ENCODE results near the gene SYNE2.

DNA sequence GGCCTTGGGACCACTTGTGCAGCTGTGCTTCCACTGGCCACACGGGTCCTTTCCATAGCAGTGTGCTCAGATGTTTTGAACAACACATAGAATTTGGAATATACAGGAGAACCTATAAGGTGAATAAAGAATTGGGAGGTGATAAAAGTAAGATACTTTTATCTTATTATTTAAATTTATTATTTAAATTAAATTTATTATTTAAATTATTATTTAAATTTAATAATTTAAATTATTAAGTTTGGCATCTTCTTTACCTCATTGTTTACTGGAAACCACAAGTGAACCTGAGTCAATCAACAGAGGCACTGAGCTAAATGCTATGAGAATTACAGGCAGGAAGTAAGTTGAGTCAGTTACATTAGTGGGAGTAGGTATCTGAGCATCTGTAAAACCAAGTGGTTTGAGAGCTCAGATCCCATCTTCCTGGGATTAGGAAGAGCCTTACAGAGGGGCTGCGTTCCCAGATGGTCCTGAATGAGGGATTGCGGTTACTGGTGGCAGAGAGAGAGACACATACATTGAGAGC lies 338.2 kb downstream of the SYNE2 start:
- TF ChIP-seq CTCF (IDR thresholded peaks at IDR 0.05; ENCODE audit: low read depth, low read length) (no peak), POLR2A (IDR thresholded peaks at IDR 0.05; ENCODE audit: extremely low read depth, insufficient read length) (no peak), MYC (IDR thresholded peaks at IDR 0.05; ENCODE audit: low read depth, low read length) (no peak)
- TF ChIP-seq, protein P1, sequence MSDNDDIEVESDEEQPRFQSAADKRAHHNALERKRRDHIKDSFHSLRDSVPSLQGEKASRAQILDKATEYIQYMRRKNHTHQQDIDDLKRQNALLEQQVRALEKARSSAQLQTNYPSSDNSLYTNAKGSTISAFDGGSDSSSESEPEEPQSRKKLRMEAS (IDR thresholded peaks at IDR 0.05; ENCODE audit: low read depth, low read length), result no peak

Data from NB4 (cell line).